Measurements from ENCODE around the gene HTRA3.

Gene HTRA3

DNA sequence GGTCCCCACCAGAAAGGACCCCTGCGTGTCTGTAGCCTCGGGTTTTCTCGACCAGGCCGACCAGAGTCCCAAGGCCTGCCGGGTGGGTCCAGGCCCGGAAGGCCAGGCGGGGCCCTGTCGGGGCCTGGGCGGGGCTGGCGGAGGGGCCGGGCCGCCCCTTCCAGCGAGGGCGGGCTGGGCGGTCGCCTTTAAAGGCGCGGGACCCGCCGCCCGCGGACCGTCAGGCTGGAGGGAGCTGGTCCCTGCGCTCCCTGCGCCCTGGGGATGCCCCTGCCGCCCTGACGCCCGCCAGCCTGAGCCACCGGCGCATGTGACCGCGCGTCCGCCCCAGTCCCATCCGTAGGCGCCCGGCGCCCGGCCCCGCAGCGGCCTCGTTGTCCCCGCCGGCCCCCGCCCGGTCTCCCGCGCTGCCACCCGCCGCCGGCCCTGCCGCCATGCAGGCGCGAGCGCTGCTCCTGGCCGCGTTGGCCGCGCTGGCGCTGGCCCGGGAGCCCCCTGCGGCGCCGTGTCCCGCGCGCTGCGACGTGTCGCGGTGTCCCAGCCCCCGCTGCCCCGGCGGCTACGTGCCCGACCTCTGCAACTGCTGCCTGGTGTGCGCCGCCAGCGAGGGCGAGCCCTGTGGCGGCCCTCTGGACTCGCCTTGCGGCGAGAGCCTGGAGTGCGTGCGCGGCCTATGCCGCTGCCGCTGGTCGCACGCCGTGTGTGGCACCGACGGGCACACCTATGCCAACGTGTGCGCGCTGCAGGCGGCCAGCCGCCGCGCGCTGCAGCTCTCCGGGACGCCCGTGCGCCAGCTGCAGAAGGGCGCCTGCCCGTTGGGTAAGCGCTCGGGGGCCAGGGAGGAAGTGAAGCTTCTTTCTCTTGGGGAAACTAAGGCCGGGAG is at the start of gene HTRA3:
HTRA3 (plus strand) TSS at position 220 of the 883 bp plus-strand sequence; CDS start at position 435, 215 bp downstream.
- peak within 1 kb of the TSS; percentile 69 to 84 (median 77) for H3K4me3 Mint-ChIP-seq
- no peaks in the 10 kb centered on the region for H3K36me3 Mint-ChIP-seq (ENCODE audit: low read depth)
- H3K9me3 Mint-ChIP-seq, result no peaks in the 10 kb centered on the region
- peaks cover 15% of the 10 kb centered on the region for H3K27me3 Mint-ChIP-seq (ENCODE audit: low read depth)
- TF ChIP-seq, protein P1, sequence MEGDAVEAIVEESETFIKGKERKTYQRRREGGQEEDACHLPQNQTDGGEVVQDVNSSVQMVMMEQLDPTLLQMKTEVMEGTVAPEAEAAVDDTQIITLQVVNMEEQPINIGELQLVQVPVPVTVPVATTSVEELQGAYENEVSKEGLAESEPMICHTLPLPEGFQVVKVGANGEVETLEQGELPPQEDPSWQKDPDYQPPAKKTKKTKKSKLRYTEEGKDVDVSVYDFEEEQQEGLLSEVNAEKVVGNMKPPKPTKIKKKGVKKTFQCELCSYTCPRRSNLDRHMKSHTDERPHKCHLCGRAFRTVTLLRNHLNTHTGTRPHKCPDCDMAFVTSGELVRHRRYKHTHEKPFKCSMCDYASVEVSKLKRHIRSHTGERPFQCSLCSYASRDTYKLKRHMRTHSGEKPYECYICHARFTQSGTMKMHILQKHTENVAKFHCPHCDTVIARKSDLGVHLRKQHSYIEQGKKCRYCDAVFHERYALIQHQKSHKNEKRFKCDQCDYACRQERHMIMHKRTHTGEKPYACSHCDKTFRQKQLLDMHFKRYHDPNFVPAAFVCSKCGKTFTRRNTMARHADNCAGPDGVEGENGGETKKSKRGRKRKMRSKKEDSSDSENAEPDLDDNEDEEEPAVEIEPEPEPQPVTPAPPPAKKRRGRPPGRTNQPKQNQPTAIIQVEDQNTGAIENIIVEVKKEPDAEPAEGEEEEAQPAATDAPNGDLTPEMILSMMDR (IDR thresholded peaks at IDR 0.05; ENCODE audit: unreplicated experiment in 3 of 3), result no peak
- peaks cover 42% of the 10 kb centered on the region for H3K4me1 Mint-ChIP-seq
- peak within 1 kb of the TSS in 2 of 3 experiments; percentile 78 to 91 for H3K27ac Mint-ChIP-seq

DNA sequence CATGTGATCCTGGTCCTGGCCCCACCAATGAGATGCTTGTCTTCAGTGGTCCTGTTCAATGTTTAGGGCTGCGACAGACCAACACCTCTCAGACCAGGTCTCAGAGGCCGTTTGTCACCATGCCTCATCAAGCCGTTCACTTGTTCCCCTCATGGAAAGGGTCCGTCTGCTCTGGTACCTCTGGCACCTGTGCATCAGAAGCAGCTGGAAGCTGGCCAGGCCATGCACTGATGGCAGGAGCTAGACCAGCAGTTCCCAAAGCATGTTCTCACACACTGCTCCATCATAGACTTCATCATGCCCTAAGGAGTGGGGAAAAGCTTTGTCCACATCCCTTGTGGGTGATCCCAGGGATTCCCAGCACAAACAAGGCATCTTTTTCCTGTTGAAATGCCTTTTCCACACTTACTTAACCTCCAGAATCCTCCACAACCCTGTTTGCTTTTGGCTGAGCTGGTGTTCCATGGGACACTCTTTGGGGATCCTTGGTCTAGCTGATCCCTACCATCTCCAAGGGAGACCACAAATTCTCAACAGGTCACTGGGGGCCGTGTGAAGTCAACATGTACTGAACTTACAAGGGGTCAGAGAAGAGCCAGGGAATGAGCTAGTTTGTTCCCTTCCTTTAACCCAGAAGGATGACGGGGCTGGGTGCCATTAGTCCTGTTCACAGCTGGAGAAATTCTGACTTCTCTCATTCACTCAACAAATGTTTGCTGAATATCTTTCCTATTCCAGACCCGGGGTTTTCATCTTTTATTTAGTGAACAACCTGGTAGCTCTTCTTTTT is 48.7 kb upstream of the HTRA3 start:
- peak overlapping the region in 1 of 3 experiments; percentile 59 for H3K27ac Mint-ChIP-seq
- H3K4me1 Mint-ChIP-seq, result peaks cover 36% of the 10 kb centered on the region
- peaks cover 6% of the 10 kb centered on the region for H3K27me3 Mint-ChIP-seq (ENCODE audit: low read depth)
- H3K4me3 Mint-ChIP-seq, result no peak overlapping the region
- no peaks in the 10 kb centered on the region for H3K9me3 Mint-ChIP-seq
- TF ChIP-seq, protein P1 (IDR thresholded peaks at IDR 0.05; ENCODE audit: unreplicated experiment in 3 of 3), result no peak
- H3K36me3 Mint-ChIP-seq (ENCODE audit: low read depth), result peaks cover 12% of the 10 kb centered on the region

DNA sequence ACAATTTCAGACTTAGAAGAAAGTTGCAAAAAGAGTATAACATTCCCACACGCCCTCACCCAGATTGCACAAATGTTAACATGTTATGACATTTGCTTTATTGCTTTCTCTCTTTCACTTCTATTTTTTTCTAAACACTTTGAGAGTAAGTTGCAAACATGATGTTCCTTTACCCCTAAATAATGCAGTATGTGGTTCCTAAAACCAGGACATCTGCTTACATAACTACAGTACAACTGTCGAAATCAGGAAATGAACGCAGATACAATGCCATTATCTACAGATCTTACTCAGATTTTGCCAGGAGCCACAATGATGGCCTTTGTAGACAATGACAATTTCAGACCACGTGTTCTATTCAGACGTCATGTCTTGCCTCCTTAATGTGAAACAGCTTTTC is 48.1 kb upstream of the HTRA3 start:
- TF ChIP-seq, protein P1 (IDR thresholded peaks at IDR 0.05; ENCODE audit: unreplicated experiment in 3 of 3), result no peak
- Mint-ChIP-seq H3K9me3 (no peaks in the 10 kb centered on the region), H3K36me3 (ENCODE audit: low read depth) (peaks cover 12% of the 10 kb centered on the region), H3K4me1 (peaks cover 43% of the 10 kb centered on the region), H3K4me3 (no peak overlapping the region), H3K27ac (peak overlapping the region in 2 of 3 experiments; percentile 3 to 59), H3K27me3 (ENCODE audit: low read depth) (peaks cover 6% of the 10 kb centered on the region)

DNA sequence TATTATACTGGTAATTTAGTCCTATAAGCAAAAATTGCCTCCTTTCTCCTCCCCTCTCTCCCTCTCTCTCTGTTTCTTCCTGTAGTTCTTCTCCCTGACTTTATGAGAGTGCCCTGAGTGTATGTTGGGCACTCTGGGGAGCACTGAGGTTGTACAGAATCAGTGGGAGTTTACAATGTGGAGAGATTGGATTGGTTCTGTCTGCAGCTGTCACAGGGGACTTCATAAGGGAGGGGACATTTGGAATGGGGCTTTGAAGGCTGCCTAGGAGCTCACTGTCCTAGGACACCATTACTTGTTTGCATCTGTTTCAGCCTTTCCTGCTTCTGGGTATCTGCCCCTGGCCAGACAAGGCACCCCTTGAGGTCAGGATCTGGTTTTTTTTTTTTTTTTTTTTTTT is 47.6 kb upstream of the HTRA3 start:
- Mint-ChIP-seq H3K4me1 (peaks cover 45% of the 10 kb centered on the region), H3K27me3 (ENCODE audit: low read depth) (peaks cover 6% of the 10 kb centered on the region), H3K36me3 (ENCODE audit: low read depth) (peaks cover 12% of the 10 kb centered on the region), H3K27ac (peak overlapping the region; percentile 3 to 59 (median 19)), H3K4me3 (no peak overlapping the region), H3K9me3 (no peaks in the 10 kb centered on the region)
- TF ChIP-seq, protein P1 (IDR thresholded peaks at IDR 0.05; ENCODE audit: unreplicated experiment in 3 of 3), result no peak

DNA sequence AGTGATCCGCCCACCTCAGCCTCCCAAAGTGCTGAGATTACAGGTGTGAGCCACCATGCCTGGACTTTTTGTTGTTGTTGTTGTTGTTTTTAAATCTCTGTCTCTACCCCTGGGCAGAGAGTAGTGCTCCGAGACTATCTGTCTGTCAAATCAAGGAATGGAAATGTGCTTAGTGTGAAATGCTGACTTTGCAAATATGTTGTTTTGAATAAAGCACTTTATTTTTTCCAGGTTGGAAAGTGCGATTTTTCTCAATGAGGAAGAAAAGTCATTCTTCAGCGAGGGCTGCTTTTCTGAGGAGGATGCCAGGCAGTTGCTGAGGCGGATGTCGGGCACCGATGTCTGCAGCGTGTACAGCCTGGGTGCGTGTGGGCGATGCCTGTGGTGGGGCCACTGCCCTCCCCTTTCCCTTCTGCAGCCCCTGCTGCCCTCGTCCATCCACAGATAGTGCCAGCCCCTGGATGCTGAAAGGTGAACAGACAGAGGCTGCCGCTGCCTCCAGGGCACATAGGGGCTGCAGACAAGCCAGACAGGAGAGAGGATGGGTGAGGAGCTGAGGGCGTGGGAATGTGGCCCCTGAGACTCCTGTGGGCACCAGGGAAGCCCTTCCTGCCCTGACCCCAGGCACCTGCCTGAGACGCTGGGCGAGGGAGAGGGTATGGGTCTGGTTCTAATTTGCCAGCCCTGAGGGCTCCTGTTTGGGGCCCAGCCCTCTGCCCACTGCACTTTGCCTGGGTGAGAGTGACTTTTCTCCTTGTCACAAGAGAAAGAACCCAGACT is 46.8 kb upstream of the HTRA3 start:
- peaks cover 45% of the 10 kb centered on the region for H3K4me1 Mint-ChIP-seq
- H3K36me3 Mint-ChIP-seq (ENCODE audit: low read depth), result peaks cover 12% of the 10 kb centered on the region
- peak overlapping the region in 1 of 3 experiments; percentile 34 for H3K27ac Mint-ChIP-seq
- H3K27me3 Mint-ChIP-seq (ENCODE audit: low read depth), result peaks cover 6% of the 10 kb centered on the region
- H3K9me3 Mint-ChIP-seq, result no peaks in the 10 kb centered on the region
- H3K4me3 Mint-ChIP-seq, result no peak overlapping the region
- TF ChIP-seq, protein P1 (IDR thresholded peaks at IDR 0.05; ENCODE audit: unreplicated experiment in 3 of 3), result no peak

Data from nephron (organoid).